ENCODE results near the gene AP3S1.
"Not testable (repeated sequence)": the region's sequence is repeated elsewhere in the genome, so short reads cannot be mapped to it uniquely, and the experiment has no call there.

The AP3S1 gene

DNA sequence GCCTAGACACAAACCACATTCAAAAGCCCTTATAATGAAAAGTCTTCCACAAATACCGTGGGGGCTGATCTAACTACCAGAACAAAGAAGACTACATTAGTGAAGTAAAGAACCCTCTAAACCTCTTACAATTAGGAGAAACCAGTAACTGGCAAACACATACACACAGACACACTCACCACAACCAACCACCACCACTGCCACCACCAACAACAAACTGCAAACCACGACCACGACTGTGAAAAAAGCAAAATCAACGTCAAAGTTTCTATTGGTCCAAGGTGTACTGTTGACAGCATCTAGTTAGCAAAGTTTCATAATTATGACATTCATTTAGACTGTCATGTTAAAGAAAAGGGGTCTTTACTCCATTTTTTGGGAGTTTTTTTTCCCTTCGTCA lies 28.0 kb upstream of the AP3S1 start:
- no peak overlapping the region for H3K9ac ChIP-seq (ENCODE audit: insufficient read length, low read depth)

DNA sequence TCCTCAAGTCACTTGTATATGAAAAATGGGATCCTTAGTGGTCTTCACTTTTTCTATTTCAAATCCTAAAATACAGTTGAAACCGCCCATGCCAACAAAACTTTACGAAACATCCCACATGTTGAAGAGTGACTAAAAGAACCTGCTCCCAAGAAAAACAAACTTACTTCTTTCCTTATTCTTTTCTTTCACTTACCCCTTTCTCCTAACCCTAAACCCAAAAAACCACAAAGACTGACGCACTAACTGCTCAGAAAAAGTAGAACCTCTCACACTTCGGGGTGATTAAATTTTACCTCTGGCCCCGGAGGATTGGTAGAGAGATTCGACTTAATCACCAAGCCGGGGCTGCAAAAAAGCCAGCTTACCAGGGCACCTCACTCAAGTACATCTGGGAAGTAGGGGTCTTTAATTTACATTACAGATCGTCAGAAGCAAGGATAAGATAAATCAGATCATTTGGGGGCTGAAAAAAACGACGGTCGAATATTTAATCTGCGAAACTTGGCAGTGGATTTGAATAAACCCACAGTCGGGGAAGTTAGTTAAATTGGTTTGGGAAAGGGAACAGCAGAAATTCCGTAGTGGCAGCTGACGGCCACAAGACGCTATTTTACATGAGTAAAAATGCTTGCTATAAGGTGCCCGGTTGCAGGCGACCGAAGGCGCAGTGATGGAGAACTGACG lies 26.6 kb upstream of the AP3S1 start:
- Histone ChIP-seq H3K9ac (ENCODE audit: insufficient read length, low read depth) (peak overlapping the region; percentile 86), H3K27me3 (ENCODE audit: insufficient read depth, insufficient read length) (peaks cover 33% of the 10 kb centered on the region), H3K4me3 (ENCODE audit: insufficient read length, low read depth) (peak overlapping the region; percentile 83), H3K4me1 (ENCODE audit: insufficient read depth, insufficient read length) (no peaks in the 10 kb centered on the region), H3K9me3 (ENCODE audit: insufficient read depth, low read length) (no peaks in the 10 kb centered on the region), H3K36me3 (ENCODE audit: insufficient read depth, insufficient read length, low read length) (no peaks in the 10 kb centered on the region)
- TF ChIP-seq YY1 (IDR thresholded peaks at IDR 0.05; ENCODE audit: insufficient read depth, insufficient read length) (no peak), ZNF274 (IDR thresholded peaks at IDR 0.05; ENCODE audit: low read depth, low read length) (no peak), SUZ12 (IDR thresholded peaks at IDR 0.05; ENCODE audit: extremely low read depth, insufficient read depth, insufficient read length) (no peak)
- no peak for DNase-seq (ENCODE audit: low read depth, low spot score)

More for the DNA sequence above, 28.0 kb upstream of the AP3S1 start:
- Histone ChIP-seq H3K4me1 (ENCODE audit: insufficient read depth, insufficient read length) (no peaks in the 10 kb centered on the region), H3K36me3 (ENCODE audit: insufficient read depth, insufficient read length, low read length) (no peaks in the 10 kb centered on the region), H3K4me3 (ENCODE audit: insufficient read length, low read depth) (no peak overlapping the region), H3K9me3 (ENCODE audit: insufficient read depth, low read length) (no peaks in the 10 kb centered on the region), H3K27me3 (ENCODE audit: insufficient read depth, insufficient read length) (peaks cover 33% of the 10 kb centered on the region)
- no peak for TF ChIP-seq YY1 (IDR thresholded peaks at IDR 0.05; ENCODE audit: insufficient read depth, insufficient read length)
- TF ChIP-seq ZNF274 (IDR thresholded peaks at IDR 0.05; ENCODE audit: low read depth, low read length), result no peak
- no peak for TF ChIP-seq SUZ12 (IDR thresholded peaks at IDR 0.05; ENCODE audit: extremely low read depth, insufficient read depth, insufficient read length)
- no peak for DNase-seq (ENCODE audit: low read depth, low spot score)

DNA sequence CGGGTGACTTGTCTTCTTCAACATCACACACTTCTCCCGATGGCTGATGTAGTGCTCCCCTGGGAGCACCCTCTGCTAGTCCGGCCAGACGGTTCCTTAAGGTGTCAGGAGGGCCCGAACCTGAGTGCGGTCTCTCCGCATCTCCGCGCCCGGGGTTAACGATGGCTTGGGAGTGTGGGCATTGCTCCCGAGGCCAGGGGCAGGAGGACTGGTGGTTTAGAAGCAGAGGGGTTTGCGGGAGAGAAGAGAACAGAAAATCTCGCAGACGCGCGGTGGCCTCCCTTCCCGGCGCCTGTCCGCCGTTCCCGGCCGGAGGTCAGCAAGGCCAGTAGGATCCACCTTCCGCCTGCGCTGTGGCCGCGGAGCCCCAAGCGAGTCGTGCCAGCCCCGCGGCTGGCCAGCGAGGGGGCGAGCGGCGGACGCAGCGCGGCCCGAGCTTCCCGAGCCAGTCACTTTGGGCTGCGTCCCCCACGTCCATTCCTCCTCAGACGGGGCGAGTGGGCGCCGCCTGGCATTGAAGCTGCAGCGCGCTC lies 26.0 kb upstream of the AP3S1 start:
- Histone ChIP-seq H3K9ac (ENCODE audit: insufficient read length, low read depth) (peak overlapping the region; percentile 86), H3K4me3 (ENCODE audit: insufficient read length, low read depth) (peak overlapping the region; percentile 83), H3K27me3 (ENCODE audit: insufficient read depth, insufficient read length) (peaks cover 33% of the 10 kb centered on the region), H3K4me1 (ENCODE audit: insufficient read depth, insufficient read length) (no peaks in the 10 kb centered on the region), H3K36me3 (ENCODE audit: insufficient read depth, insufficient read length, low read length) (no peaks in the 10 kb centered on the region), H3K9me3 (ENCODE audit: insufficient read depth, low read length) (no peaks in the 10 kb centered on the region)
- DNase-seq (ENCODE audit: low read depth, low spot score), result no peak
- TF ChIP-seq YY1 (IDR thresholded peaks at IDR 0.05; ENCODE audit: insufficient read depth, insufficient read length), result no peak
- TF ChIP-seq ZNF274 (IDR thresholded peaks at IDR 0.05; ENCODE audit: low read depth, low read length), result no peak
- TF ChIP-seq SUZ12 (IDR thresholded peaks at IDR 0.05; ENCODE audit: extremely low read depth, insufficient read depth, insufficient read length), result no peak

DNA sequence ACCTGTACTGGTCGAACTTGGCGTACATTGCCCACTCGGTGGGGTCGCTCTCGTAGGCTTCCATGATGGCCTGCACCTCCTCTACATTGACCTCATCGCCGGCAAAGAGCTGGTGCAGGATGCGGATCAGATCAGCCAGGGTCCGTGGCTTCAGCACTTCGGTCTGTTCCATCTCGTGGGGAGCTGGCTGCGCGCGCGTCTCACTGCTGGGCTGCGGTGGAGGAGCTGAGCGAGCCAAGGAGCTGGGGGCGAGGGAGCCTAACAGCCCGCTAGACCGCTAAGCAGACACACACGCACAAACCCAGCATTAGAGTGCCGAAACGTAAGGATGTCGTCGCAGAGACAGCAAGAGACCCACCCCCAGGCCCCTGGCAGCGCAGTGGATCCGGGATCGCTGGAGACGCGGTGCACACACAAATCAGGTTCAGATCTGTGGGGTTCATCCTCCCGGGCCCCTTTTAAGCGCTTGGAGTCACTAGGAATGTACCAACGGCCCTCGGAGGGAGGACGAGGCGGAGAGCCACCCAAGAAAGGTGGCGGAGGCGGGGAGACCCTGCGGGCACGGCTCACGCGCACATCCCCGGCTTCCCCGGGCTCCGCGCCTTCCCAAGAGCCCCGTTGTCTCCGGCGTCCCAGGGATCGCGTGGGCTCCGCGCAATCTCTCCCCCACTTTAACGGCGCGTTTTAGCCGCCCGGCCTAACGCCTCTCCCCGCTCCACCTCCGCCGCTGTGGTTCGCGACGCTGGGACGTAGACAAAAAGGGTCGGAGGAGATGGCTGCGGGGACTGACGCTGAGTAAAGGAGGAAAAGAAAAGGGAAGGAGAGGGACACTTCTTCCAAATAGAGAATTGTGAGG lies 25.3 kb upstream of the AP3S1 start, which contains the start of gene CDO1:
Gene CDO1 (minus strand): TSS at position 434 of the 856 bp plus-strand sequence. CDS start 262 bp downstream, at position 172.
- Histone ChIP-seq H3K9ac (ENCODE audit: insufficient read length, low read depth) (peak within 1 kb of the TSS; percentile 86), H3K27me3 (ENCODE audit: insufficient read depth, insufficient read length) (peaks cover 33% of the 10 kb centered on the region), H3K36me3 (ENCODE audit: insufficient read depth, insufficient read length, low read length) (no peaks in the 10 kb centered on the region), H3K9me3 (ENCODE audit: insufficient read depth, low read length) (no peaks in the 10 kb centered on the region), H3K4me3 (ENCODE audit: insufficient read length, low read depth) (peak within 1 kb of the TSS; percentile 83), H3K4me1 (ENCODE audit: insufficient read depth, insufficient read length) (no peaks in the 10 kb centered on the region)
- no peak for TF ChIP-seq ZNF274 (IDR thresholded peaks at IDR 0.05; ENCODE audit: low read depth, low read length)
- no peak for TF ChIP-seq YY1 (IDR thresholded peaks at IDR 0.05; ENCODE audit: insufficient read depth, insufficient read length)
- TF ChIP-seq SUZ12 (IDR thresholded peaks at IDR 0.05; ENCODE audit: extremely low read depth, insufficient read depth, insufficient read length), result no peak
- no peak for DNase-seq (ENCODE audit: low read depth, low spot score)

DNA sequence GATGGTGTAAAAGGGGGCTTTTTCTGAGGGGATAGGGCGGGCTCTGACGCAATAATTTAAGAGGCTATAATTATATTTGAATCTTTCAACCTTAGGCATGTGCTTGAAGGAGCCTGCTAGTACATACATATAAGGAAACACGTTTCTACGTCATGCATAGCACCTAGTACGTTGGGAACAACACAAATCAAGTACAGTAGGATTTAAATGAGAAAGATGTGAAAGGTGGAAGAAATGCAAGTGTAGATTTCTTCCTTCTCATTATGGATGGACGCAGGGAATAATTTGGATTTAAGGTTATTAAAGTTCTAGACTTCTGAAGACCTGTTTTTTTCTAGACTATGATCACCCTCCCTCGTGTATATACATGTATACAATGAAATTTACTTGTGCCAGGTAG lies 24.3 kb upstream of the AP3S1 start:
- Histone ChIP-seq H3K9me3 (ENCODE audit: insufficient read depth, low read length) (no peaks in the 10 kb centered on the region), H3K36me3 (ENCODE audit: insufficient read depth, insufficient read length, low read length) (no peaks in the 10 kb centered on the region), H3K4me3 (ENCODE audit: insufficient read length, low read depth) (no peak overlapping the region), H3K27me3 (ENCODE audit: insufficient read depth, insufficient read length) (peaks cover 33% of the 10 kb centered on the region), H3K4me1 (ENCODE audit: insufficient read depth, insufficient read length) (no peaks in the 10 kb centered on the region), H3K9ac (ENCODE audit: insufficient read length, low read depth) (no peak overlapping the region)
- no peak for DNase-seq (ENCODE audit: low read depth, low spot score)
- TF ChIP-seq SUZ12 (IDR thresholded peaks at IDR 0.05; ENCODE audit: extremely low read depth, insufficient read depth, insufficient read length) (no peak), YY1 (IDR thresholded peaks at IDR 0.05; ENCODE audit: insufficient read depth, insufficient read length) (no peak), ZNF274 (IDR thresholded peaks at IDR 0.05; ENCODE audit: low read depth, low read length) (no peak)

GRCh38 chr5:115818821-115819220 lies 22.9 kb upstream of the AP3S1 start:
- Histone ChIP-seq H3K36me3 (ENCODE audit: insufficient read depth, insufficient read length, low read length) (no peaks in the 10 kb centered on the region), H3K4me1 (ENCODE audit: insufficient read depth, insufficient read length) (no peaks in the 10 kb centered on the region), H3K9ac (ENCODE audit: insufficient read length, low read depth) (no peak overlapping the region), H3K27me3 (ENCODE audit: insufficient read depth, insufficient read length) (peaks cover 32% of the 10 kb centered on the region), H3K9me3 (ENCODE audit: insufficient read depth, low read length) (no peaks in the 10 kb centered on the region), H3K4me3 (ENCODE audit: insufficient read length, low read depth) (no peak overlapping the region)
- DNase-seq (ENCODE audit: low read depth, low spot score), result no peak
- no peak for TF ChIP-seq SUZ12 (IDR thresholded peaks at IDR 0.05; ENCODE audit: extremely low read depth, insufficient read depth, insufficient read length)
- no peak for TF ChIP-seq ZNF274 (IDR thresholded peaks at IDR 0.05; ENCODE audit: low read depth, low read length)
- no peak for TF ChIP-seq YY1 (IDR thresholded peaks at IDR 0.05; ENCODE audit: insufficient read depth, insufficient read length)

GRCh38 chr5:115820846-115821245 lies 20.9 kb upstream of the AP3S1 start:
- H3K36me3 ChIP-seq (ENCODE audit: insufficient read depth, insufficient read length, low read length), result no peaks in the 10 kb centered on the region
- no peak for DNase-seq (ENCODE audit: low read depth, low spot score)
- TF ChIP-seq YY1 (IDR thresholded peaks at IDR 0.05; ENCODE audit: insufficient read depth, insufficient read length) (no peak), SUZ12 (IDR thresholded peaks at IDR 0.05; ENCODE audit: extremely low read depth, insufficient read depth, insufficient read length) (no peak), ZNF274 (IDR thresholded peaks at IDR 0.05; ENCODE audit: low read depth, low read length) (no peak)

DNA sequence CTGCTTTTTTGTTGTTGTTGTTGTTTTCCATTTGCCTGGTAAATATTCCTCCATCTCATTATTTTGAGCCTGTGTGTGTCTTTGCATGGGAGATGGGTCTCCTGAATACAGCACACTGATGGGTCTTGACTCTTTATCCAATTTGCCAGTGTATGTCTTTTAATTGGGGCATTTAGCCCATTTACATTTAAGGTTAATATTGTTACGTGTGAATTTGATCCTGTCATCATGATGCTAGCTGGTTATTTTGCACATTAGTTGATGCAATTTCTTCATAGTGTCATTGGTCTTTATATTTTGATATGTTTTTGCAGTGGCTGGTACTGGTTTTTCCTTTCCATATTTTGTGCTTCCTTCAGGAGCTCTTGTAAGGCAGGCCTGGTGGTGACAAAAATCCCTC lies 16.8 kb upstream of the AP3S1 start:
- H3K36me3 ChIP-seq (ENCODE audit: insufficient read depth, insufficient read length, low read length), result peaks cover 11% of the 10 kb centered on the region
- H3K4me1 ChIP-seq (ENCODE audit: insufficient read depth, insufficient read length); H3K9ac ChIP-seq (ENCODE audit: insufficient read length, low read depth); H3K4me3 ChIP-seq (ENCODE audit: insufficient read length, low read depth); H3K9me3 ChIP-seq (ENCODE audit: insufficient read depth, low read length); DNase-seq (ENCODE audit: low read depth, low spot score); H3K27me3 ChIP-seq (ENCODE audit: insufficient read depth, insufficient read length): not testable (repeated sequence)

More at GRCh38 chr5:115820846-115821245, 20.9 kb upstream of the AP3S1 start:
- Histone ChIP-seq H3K4me1 (ENCODE audit: insufficient read depth, insufficient read length) (no peaks in the 10 kb centered on the region), H3K27me3 (ENCODE audit: insufficient read depth, insufficient read length) (peaks cover 12% of the 10 kb centered on the region), H3K9me3 (ENCODE audit: insufficient read depth, low read length) (no peaks in the 10 kb centered on the region), H3K9ac (ENCODE audit: insufficient read length, low read depth) (no peak overlapping the region), H3K4me3 (ENCODE audit: insufficient read length, low read depth) (no peak overlapping the region)
